Measurements from ENCODE around the gene RIPK4.

DNA sequence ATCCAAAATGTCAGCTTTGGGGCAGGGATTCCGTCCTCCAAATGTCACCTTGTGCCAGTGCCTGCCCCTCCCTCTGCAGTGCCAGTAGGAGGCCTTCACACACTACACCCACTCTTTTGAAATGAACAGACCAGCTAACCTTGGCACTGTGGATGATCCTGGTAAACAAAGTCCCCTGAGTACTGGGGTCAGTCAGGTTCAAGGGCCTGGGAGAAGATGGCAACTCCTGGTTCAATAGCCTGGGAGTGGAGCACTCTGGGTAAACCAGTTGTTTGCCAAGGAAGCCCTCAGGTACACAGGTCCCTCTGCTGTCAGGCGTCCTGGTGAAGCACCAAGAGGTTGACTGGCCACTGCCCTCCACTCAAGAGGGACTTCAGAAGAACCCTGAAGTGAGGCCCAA, 30.4 kb downstream of the RIPK4 start:
- TF ChIP-seq, protein P1, sequence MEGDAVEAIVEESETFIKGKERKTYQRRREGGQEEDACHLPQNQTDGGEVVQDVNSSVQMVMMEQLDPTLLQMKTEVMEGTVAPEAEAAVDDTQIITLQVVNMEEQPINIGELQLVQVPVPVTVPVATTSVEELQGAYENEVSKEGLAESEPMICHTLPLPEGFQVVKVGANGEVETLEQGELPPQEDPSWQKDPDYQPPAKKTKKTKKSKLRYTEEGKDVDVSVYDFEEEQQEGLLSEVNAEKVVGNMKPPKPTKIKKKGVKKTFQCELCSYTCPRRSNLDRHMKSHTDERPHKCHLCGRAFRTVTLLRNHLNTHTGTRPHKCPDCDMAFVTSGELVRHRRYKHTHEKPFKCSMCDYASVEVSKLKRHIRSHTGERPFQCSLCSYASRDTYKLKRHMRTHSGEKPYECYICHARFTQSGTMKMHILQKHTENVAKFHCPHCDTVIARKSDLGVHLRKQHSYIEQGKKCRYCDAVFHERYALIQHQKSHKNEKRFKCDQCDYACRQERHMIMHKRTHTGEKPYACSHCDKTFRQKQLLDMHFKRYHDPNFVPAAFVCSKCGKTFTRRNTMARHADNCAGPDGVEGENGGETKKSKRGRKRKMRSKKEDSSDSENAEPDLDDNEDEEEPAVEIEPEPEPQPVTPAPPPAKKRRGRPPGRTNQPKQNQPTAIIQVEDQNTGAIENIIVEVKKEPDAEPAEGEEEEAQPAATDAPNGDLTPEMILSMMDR (IDR thresholded peaks at IDR 0.05): no peak
- TF ChIP-seq POLR2AphosphoS5 (IDR thresholded peaks at IDR 0.05) (no peak), EP300 (IDR thresholded peaks at IDR 0.05) (no peak)

All from esophagus muscularis mucosa (tissue), 4 donors.